GM12865 (cell line): ENCODE data around the gene RTL10.

Source experiments
- DNase-seq: peaks from one replicate; pipeline ENCODE4 v3.0.0; 2010; ENCODE audit warnings: low read depth
- H3K4me3 ChIP-seq: 2 replicates; pipeline ENCODE4 v1.5.1; 2011; ENCODE audit warnings: mild to moderate bottlenecking, low read depth, low read length, control low read depth
- TF ChIP-seq, protein P1 (sequence below): IDR thresholded peaks from 2 replicates; pipeline ENCODE4 v1.5.1; 2011; ENCODE audit warnings: low read length, control low read depth, low read depth, inconsistent platforms; ENCODE audit not compliant: insufficient read depth; ENCODE audit errors: missing control alignments

The RTL10 gene

DNA sequence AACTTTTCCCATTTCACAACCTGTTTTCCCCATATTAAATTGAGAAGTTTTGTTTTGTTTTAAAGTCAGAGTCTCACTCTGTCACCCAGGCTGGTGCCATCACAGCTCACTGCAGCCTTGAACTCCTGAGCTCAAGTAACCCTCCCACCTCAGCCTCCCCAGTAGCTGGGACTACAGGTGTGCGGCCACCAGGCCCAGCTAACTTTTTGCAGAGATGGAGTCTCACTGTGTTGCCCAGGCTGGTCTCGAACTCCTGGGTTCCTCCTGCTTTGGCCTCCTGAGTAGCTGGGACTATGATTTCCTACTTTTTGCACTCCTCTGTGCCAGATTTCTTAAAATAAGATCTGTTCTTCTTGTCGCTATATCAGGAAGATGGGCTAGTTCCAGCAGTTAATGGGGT is 44.9 kb downstream of the RTL10 start:
- DNase-seq: no peak
- TF ChIP-seq, protein P1, sequence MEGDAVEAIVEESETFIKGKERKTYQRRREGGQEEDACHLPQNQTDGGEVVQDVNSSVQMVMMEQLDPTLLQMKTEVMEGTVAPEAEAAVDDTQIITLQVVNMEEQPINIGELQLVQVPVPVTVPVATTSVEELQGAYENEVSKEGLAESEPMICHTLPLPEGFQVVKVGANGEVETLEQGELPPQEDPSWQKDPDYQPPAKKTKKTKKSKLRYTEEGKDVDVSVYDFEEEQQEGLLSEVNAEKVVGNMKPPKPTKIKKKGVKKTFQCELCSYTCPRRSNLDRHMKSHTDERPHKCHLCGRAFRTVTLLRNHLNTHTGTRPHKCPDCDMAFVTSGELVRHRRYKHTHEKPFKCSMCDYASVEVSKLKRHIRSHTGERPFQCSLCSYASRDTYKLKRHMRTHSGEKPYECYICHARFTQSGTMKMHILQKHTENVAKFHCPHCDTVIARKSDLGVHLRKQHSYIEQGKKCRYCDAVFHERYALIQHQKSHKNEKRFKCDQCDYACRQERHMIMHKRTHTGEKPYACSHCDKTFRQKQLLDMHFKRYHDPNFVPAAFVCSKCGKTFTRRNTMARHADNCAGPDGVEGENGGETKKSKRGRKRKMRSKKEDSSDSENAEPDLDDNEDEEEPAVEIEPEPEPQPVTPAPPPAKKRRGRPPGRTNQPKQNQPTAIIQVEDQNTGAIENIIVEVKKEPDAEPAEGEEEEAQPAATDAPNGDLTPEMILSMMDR: no peak
- no peak overlapping the region for H3K4me3 ChIP-seq

DNA sequence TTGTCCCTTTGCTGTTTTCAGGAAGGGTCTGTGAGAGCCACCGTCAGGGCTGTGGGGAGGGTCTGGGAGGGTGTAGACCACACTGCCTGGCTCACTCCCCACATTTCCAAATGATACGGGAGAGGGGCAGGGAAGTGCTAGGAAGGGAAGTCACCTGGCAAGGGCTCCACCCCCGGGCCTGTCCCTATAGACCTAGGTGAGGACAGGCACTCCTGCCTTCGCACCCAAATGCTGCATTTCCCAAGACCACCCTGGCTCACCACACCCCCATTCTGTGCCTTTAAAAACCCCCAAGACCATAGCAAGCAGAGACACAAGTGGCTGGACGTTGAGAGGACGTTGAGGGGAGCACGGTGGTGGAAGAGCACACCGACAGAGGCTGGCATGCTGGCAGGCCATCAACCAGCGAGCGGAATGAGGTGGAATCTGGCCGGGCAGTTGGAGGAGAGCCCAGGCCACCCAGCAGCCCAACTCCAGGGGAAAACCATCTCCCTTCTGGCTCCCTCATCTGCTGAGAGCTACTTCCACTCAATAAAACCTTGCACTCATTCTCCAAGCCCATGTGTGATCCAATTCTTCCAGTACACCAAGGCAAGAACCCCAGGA is 45.7 kb downstream of the RTL10 start:
- no peak for DNase-seq
- TF ChIP-seq, protein P1: no peak
- no peak overlapping the region for H3K4me3 ChIP-seq

DNA sequence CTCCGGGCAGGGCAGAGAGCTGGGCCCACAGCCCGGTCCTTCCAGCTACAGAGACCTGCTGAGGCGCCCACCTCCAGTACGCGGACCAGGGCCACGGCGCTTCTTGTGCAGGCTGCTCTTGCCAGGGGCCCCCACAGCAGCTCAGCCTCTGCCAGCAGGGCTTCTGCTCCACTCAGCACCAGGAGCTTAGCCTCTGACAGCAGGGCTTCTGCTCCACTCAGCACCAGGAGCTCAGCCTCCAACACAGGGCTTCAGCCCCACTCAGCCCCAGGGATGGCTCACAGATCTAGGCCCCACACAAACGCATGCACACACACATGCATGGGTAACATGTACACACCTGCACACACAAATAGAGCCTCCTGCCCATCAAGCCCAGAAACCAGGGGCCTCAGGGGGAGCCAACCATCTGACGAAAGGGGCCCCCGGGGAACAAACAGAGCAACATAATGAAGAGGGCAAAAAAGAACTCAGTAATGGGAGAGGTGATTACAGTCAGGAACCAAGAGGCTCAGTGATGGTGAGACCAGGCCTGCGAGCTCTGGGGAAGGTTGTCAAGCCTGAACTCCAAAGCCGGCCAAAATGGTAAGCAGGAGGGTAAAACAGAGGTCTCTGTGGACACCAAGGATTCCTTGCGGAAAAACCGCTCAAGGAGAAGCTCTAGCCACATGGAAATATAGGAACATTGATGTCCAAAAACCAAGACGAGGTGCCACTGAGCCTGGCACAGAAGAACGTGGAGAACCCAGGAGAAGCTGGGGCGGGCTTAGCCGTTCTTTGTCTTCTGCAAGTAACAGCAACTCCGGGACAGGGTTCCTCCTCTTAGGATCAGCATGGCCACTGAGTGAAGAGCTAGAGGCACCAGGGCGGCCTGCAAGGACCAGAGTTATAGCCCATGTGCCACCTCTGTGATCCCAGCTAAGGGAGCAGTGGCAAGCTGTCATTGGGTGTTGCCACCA is 46.5 kb downstream of the RTL10 start:
- DNase-seq: no peak
- TF ChIP-seq, protein P1: no peak
- H3K4me3 ChIP-seq: no peak overlapping the region

DNA sequence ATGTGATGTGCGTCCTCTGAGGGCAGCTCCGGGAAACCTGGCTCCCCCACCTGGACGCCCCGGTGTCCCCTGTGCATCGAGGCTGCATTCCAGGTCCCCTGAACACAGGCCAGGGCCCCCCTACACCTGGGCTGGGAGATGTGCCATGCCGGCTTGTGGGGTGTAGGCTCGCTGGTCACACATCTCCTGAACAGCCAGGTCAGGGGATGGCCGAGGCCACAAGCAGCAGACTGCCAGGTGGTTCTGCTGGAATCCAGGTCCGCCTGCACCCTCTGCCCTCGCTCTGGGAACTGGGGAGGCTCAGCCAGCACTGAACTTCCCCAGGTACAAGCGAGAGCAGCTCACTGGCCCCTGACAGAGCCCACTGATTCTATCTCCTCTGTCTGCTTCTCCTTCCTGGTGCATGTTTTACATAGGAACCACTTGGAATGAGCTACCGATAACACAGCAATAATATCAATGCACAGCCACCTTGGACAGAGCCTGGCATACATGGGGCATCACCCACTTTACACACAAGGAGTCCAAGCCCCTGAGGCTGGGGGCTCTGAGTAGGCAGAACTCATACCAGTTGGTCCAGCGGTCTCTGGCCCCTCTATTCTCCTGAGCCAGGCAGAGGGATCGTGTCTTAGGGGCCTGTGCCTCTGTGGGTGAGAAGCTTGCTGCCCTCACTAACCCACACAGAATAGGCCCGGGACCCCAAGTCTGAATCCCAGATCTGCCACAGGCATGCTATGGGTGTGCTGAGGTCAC is 47.3 kb downstream of the RTL10 start:
- TF ChIP-seq, protein P1: no peak
- H3K4me3 ChIP-seq: no peak overlapping the region
- no peak for DNase-seq

DNA sequence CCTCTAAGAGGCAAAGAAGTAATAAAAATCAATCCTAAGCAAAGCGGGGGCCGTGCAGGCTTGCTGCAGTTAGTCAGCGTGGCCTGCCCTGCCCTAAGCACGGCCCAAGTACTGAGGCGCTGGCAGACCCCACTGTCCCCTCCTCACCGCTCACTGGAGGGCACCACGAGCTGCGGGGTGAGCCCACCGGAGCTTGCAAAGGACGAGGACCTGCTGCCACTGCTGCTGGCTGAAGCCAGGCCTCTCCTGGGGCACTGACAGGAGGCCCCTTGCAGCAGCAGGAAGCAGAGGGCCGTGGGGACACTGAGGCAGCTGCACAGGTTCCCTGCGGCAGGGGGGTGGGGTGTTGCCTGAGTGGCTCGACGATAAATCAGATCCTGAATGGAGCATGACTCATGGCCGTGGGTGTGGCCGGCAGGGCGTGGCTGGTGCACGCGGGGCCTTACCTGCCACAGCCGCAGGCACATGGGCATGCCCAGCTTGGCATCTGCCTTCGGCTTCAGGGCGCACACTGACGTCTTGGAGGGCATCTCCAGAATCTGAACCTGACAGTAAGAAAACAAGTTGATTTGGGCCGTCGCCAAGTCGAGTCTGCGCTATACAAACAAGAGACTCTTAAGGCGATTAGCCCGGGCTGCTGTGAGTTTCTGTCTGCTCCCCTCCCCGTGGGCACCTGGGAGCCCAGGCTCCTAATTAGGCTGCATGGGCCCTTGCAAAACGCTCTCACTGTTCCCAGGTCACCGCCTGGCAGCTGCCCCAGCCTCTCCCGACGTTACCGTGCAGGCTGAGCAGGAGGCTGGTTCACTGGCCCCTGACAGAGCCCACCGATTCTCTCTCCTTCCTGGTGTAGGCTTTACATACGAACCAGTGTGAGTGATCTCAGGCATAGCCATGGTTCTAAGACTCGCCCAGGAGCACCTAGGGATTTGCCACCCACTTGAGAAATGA is 48.2 kb downstream of the RTL10 start:
- TF ChIP-seq, protein P1: no peak
- no peak for DNase-seq

DNA sequence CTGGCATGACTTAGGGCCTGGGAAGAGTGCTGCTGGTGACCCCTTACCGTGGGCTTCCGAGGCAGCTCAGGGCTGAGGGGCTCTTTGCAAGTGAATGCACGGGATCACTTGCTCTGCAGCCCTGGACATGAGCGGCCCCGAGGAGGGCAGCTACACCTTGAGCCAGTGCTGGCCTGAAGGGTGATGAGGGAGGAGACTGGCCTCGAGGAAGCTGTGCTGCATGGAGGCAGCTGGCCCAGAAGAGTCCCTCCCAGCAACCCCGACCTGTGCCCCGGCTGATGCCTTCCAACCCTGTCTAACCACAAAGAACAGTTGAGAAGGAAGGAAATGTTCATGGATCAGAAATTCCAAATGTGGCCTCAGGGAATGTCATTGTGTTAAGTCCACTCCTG is 48.9 kb downstream of the RTL10 start:
- no peak overlapping the region for H3K4me3 ChIP-seq
- no peak for DNase-seq

More for the DNA sequence above, 48.2 kb downstream of the RTL10 start:
- H3K4me3 ChIP-seq: no peak overlapping the region

More for the DNA sequence above, 48.9 kb downstream of the RTL10 start:
- TF ChIP-seq, protein P1: no peak
